KBM-7 (cell line): ENCODE results near the gene C12orf57.

ENCODE experiments used
- DNase-seq: peaks from one replicate; pipeline ENCODE4 v3.0.0-alpha.2; 2015
- in situ Hi-C: fragments of 300-500 bp; cut with MboI; formaldehyde crosslinking; loops from 2 replicates; pipeline ENCODE4 v1.14.3; 2020; ENCODE audit warnings: low sequenced_read_pairs, low pct_unique_long_range_greater_than_20kb, mixed read lengths

The C12orf57 gene

DNA sequence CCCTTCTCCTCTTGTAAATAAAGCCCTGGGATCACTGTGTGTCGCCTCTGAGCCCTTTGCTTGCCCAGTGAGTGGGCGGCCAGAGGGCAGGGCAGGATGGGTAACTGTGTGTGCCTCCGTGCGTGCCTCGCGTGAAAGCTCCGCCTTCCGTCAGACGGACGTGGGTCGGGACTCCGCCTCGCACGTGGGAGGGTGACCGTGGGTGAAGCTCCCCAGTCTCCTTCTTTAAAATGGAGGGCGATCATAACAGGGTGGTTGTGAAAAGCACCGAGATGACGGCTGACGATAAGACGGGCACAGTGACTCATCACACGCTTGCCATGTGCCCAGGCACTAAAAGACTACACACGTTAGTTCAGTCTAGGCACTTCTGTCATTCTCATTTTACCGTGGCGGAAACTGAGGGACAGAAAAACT is 17.5 kb downstream of the C12orf57 start:
- in situ Hi-C loops: no loop called here
- DNase-seq: no peak

DNA sequence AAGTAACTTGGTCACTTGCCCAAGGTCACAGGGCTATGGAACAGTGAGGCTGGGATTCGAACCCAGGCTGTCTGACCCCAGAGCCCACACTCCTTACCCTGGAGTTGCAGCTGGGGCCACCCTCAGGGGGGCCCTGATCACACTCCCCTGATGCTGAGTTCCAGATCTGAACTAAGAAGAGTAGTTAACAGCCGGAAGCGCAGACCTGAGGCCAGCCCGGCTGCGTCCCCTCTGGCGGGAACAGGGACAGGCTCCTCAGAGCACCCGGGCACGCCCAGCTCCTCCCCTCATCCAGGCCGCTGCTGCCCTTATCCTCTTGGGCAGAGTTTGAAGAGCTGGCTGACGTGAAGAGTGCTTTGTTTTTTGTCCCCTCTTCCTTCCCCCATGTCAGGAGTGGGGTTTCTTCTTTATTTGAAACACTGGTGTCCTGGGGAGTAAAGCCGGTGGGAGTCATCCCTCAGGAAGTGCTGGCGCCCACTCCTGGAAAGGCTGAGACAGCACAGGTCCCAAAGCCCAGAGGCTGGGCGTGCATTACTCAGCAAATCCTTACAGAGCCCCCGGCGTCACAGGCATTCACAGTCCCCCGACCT is 18.0 kb downstream of the C12orf57 start:
- in situ Hi-C loops: no loop called here
- peak; percentile 88 for DNase-seq

DNA sequence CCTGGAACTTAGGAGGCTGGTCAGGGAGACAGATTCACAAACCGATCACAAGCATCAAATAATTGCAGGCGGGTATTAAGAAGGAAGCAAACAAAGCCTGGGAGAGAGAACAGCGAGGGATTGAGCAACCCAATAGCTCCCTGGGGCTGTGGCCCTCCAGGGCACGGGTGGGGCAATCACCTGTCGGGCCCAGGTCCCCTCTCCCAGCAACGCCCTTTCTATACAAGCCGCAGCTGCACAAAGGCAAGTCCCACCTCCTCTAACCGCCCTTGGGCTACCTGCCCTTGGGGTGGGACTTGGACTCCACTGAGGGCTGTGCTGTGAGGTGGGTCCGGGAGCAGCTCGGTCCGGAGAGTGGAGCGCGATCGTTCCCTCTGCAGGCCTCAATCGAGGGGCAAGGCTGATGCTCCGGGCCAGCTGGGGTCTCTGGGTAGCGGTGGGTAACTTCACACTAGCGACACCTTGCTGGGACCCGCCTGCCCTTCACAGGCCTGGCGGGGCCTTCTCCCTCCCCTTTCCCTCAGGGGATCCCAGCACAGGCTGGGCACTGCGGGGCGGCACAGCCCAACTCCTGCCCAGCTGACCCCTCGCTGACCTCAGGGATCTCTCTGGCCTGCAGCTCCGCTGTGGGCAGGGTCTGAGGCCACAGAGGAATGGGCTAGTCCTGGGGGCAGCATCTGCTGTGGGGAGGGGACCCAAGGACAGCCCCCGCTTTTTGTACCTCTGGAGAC is 18.6 kb downstream of the C12orf57 start:
- in situ Hi-C loops: no loop called here
- no peak for DNase-seq

DNA sequence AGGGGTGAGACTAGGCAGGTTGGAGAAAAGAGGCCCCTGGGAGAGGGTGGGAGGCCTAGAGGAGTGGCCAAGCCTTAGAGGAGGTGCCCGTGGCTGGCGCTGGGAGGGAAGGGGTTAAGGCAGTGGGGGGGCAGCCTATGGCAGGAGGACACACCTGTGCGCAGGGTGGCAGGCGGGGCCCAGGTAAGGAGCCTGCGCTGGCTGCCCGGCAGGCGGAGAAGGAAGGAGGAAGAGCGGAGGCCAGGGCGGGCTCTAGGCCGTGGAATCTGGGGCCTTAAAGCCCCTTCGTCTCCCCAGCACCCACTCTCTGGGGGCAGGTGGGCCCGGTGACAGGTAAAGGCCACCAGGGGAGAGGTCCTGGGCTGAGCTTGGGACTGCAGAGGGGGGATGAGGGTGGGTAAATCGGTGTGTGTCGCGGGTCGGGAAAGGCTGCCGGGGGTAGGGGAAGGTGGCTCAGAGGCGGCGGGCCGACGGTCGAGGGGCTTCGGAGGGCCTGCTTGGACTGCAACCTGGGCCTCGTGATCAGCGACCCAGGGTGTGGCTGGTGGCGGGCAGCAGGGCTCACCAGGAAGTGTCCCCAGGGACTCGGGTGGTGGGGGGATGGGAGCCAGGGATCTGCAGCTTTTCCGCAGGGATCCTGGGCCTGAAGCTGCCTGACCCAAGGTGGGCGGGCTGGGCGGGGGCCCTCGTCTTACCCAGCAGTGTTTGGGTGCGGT is 19.4 kb downstream of the C12orf57 start:
- DNase-seq: no peak
- in situ Hi-C loops: no loop called here

GRCh38 chr12:6963791-6964413 is 20.1 kb downstream of the C12orf57 start:
- no peak for DNase-seq
- in situ Hi-C loops: no loop called here

DNA sequence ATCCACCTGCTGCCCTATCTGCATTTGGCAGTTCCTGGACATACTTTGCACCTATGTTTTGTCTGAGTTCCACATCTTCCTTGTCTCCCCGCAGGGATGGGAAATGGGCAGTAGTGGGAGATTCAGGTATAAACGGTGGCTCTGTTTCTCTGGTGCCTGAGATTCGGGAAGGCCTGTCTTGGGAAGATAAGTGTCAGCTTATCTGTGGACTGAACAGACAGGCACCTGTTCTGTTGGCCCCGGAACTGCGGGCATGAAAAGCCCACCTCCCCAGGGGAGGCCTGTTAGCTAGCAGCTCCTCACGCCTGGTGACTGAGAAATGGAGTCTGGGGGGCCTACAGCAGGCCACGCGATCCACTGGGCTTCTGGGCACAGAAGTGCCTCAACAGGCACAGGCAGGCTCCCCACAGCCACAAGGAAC is 20.8 kb downstream of the C12orf57 start:
- in situ Hi-C loops: no loop called here
- no peak for DNase-seq

DNA sequence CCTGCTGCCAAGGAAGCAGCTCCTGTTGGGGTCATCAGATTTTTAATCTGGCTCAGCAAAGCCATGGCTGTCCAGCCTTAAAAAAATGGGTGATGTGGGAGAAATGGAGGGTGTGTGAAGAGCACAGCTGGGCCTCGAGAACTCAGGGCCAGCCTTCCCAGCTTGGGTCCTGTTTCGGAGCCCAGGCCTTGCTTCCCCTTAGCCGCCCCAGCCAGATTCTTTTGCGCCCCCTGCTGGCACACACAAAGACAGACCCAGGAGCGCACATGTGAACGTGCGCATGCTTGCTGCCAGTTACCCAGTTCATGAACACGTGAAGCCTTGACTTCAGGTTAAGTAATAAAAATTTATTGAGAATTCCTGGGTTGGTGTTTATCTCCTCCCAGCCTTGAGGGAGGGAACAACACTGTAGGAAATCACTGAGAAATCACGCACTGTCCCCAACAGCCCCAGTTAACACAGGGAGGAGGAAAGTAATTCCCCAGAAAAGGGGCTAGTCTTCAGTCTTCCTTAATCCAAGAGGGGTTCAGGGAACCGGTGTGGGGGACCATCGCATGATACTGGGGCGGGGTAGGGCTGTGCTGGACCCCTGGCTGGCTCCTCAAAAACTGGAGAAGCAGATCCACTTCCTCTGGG is 21.3 kb downstream of the C12orf57 start:
- in situ Hi-C loops: no loop called here
- DNase-seq: peak; percentile 93

GRCh38 chr12:6965714-6966113 is 21.9 kb downstream of the C12orf57 start:
- DNase-seq: no peak
- in situ Hi-C loops: no loop called here

DNA sequence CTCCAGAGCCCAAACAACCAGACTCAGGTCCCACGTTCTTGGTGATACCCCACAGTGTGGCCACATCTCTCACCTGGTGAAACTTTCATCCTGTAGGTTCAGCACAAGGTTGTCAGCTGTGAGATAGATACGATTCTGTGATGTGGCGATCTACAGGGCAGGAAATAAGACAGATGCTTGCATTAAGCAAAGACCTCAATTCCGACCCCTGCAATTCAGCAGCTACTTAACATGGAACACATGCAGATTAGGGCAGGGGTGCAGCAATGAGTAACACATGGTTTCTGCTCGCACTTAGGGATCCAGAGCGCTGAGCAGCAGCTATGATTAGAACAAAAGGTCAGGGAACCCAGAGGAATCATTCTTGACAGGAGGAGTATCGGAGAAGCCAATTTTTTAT is 22.5 kb downstream of the C12orf57 start:
- in situ Hi-C loops: no loop called here
- DNase-seq: no peak

DNA sequence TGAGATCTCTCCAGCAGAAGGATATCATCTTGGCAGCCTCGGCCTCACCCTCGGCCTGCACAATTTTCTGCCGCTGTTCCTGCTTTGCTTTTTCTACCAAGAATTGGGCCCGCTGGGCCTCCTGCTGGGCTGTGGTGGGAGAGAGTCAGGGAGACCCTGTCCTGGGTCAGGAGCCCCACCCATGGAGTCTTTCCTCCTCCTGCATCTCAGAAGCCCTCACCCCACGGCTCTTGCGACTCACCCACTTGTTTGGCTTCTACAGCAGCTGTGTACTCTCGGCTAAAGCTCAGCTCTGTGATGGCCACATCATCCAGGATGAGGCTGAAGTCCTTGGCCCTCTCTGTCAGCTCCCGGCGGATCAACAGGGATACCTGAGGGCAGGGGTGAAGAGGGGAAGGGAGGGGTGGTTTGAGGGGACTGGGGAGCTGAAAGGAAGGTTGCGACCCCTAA is 23.9 kb downstream of the C12orf57 start:
- DNase-seq: no peak
- in situ Hi-C loops: no loop called here

- in situ Hi-C loops: no loop called here
Observed at GRCh38 chr12:6968426-6968825, 24.6 kb downstream of the C12orf57 start.

DNA sequence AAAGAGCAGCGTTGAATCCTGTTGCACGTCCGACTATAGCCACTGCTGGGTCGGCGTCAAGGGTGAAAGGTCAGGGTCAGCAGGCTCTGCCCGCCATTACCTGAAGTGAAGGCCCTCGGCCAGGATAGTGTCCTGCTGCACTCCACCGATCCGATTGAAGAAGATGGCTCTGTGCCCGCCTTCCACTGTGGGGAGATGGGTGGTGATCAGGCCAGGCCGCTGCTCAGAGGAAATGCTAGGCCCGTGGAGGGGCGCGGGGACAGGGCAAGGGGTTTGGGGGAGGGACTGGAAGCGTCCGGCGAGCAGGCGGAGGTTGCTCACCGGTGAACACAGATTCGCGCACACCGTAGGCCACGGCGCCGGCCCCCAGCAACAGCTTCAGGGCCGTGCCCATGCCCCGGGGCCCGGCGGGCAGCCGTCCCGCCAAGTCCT is 26.3 kb downstream of the C12orf57 start:
- no peak for DNase-seq
- in situ Hi-C loops: no loop called here

More at GRCh38 chr12:6968426-6968825, 24.6 kb downstream of the C12orf57 start:
- no peak for DNase-seq

DNA sequence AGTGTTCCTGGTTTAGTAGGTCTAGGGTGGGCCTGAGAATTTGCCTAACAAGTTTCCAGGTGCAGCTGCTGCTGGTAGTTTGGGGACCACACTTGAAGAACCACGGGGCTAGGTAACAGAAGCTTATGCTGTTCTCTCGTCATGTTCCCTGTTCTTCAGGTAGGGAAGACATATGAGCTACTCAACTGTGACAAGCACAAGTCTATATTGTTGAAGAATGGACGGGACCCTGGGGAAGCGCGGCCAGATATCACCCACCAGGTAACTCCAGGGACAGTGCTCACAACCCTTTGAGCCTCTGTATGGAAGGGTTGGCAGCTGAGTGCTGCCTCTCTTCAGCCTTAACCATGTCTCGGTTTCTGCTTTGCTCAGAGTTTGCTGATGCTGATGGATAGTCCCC is 30.4 kb downstream of the C12orf57 start:
- no peak for DNase-seq
- in situ Hi-C loops: no loop called here

GRCh38 chr12:6975297-6976032 is 31.6 kb downstream of the C12orf57 start:
- in situ Hi-C loops: no loop called here
- DNase-seq: no peak

DNA sequence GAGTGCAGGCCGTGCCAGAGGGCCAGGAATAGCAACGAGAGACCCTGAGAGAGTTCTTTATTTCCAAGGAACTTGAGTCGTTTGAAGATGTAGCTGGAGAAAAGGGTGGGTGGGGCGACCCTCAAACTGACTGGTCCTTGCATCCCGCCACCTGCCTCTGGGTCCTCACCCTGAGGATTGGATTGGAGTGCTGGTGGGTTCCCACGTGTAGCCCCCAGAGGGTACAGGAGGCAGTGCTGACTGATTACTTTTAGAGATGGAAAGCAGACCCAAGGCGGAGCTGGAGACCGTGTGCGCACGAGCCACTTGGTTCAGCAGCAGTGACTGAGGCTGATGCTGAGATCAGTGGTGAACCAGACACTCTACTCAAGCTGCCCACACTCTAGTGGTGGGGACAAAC is 33.8 kb downstream of the C12orf57 start:
- in situ Hi-C loops: no loop called here
- no peak for DNase-seq

GRCh38 chr12:6978188-6978587 is 34.4 kb downstream of the C12orf57 start:
- DNase-seq: no peak
- in situ Hi-C loops: no loop called here

DNA sequence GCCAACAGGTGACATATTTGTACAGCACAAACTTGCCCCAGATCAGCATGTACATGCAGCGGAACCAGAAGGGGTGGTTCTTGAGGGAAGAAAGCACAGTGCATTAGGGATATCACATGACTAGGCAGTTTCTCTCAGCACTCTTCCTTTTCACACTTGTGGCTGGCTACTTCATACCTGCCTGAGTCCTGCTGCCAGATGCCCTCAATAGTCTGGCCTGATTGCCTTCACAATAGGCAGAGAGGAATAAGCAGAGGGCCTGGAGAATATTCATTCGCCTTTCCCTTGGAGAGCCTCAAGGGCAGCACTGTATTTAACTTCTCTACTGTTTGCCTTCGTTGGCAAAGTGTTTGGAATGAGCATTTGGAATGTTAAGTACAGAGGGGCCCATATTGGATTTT is 34.8 kb downstream of the C12orf57 start:
- in situ Hi-C loops: no loop called here
- no peak for DNase-seq

GRCh38 chr12:6979021-6979420 is 35.2 kb downstream of the C12orf57 start:
- no peak for DNase-seq
- in situ Hi-C loops: no loop called here

GRCh38 chr12:6979453-6979852 is 35.6 kb downstream of the C12orf57 start:
- DNase-seq: no peak
- in situ Hi-C loops: no loop called here
